ENCODE results near the gene MINDY1.
A peak's percentile ranks its signal among the peaks of the same experiment; 100 is the strongest.

Gene MINDY1

DNA sequence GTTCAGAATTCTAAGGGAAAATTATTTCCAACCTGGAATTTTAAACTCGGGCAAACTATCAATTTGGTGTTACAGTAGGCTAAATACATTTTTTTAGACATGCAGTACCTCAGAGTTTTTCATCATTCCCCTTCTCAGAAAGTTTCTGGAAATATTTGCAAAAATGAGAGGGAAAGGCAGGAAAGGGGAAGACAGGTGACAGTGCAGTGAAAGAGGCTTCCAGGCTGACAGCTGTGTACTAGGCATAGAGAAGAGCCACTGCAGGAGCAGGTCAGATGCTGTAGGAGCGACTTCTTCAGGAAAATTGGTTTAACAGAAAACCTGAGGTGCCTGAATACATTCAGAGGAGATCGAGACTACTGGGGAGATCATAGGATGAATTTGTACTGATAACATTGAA is 52.0 kb downstream of the MINDY1 start:
- DNase-seq: peak; percentile 12
- TF ChIP-seq, protein P1, sequence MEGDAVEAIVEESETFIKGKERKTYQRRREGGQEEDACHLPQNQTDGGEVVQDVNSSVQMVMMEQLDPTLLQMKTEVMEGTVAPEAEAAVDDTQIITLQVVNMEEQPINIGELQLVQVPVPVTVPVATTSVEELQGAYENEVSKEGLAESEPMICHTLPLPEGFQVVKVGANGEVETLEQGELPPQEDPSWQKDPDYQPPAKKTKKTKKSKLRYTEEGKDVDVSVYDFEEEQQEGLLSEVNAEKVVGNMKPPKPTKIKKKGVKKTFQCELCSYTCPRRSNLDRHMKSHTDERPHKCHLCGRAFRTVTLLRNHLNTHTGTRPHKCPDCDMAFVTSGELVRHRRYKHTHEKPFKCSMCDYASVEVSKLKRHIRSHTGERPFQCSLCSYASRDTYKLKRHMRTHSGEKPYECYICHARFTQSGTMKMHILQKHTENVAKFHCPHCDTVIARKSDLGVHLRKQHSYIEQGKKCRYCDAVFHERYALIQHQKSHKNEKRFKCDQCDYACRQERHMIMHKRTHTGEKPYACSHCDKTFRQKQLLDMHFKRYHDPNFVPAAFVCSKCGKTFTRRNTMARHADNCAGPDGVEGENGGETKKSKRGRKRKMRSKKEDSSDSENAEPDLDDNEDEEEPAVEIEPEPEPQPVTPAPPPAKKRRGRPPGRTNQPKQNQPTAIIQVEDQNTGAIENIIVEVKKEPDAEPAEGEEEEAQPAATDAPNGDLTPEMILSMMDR (IDR thresholded peaks at IDR 0.05; ENCODE audit: low read depth, low read length): no peak
- Histone ChIP-seq H3K27ac (no peak overlapping the region; the same call in 1 of the 2 replicates), H3K27me3 (ENCODE audit: insufficient read depth, low read depth, severe bottlenecking) (no peaks in the 10 kb centered on the region), H3K36me3 (peaks cover 94% of the 10 kb centered on the region), H3K9me3 (ENCODE audit: severe bottlenecking) (no peaks in the 10 kb centered on the region), H3K4me3 (ENCODE audit: low read depth, low read length) (no peak overlapping the region)
